ENCODE results near the gene CAPRIN2. TPM values are rescaled to one million over a fixed set of nuclear protein-coding genes. Genes with fewer than 3 reads are reported as not detected.

Gene CAPRIN2
- total and polyA plus RNA-seq, 2 experiments from 2014 or later: 36.5 to 41.3 TPM

- TF ChIP-seq ZNF462 (CRISPR knock-in tag; IDR thresholded peaks at IDR 0.05) (no peak), STAT1 (IDR thresholded peaks at IDR 0.05; ENCODE audit: unreplicated experiment) (no peak)
Observed at GRCh38 chr12:30757316-30757715, 2.6 kb upstream of the CAPRIN2 start (continued).

GRCh38 chr12:30756074-30756473 is 1.3 kb upstream of the CAPRIN2 start:
- H3K4me1 Mint-ChIP-seq: peaks cover 28% of the 10 kb centered on the region
- peaks cover 5% of the 10 kb centered on the region; the same call in 1 of the 3 replicates for H3K9me3 Mint-ChIP-seq
- Histone ChIP-seq H3K79me2 (replicated peaks; ENCODE audit: insufficient read depth) (peaks cover 30% of the 10 kb centered on the region), H3K27ac (ENCODE audit: low read depth) (peak overlapping the region; percentile 70; the same call in 1 of the 2 replicates), H3K9me2 (ENCODE audit: insufficient read depth) (no peaks in the 10 kb centered on the region), H2AFZ (no peak overlapping the region), H3K27me3 (ENCODE audit: insufficient read depth) (no peaks in the 10 kb centered on the region), H3K4me3 (peak overlapping the region; percentile 78), H3F3A (replicated peaks; ENCODE audit: low read depth) (peaks cover 3% of the 10 kb centered on the region; the same call in 1 of the 2 replicates), H4K20me1 (replicated peaks; ENCODE audit: insufficient read depth) (peaks cover 14% of the 10 kb centered on the region; the same call in 1 of the 2 replicates), H3K36me3 (ENCODE audit: insufficient read depth) (no peaks in the 10 kb centered on the region), H3K4me1 (ENCODE audit: insufficient read depth) (peaks cover 28% of the 10 kb centered on the region), H3K4me2 (peak overlapping the region; percentile 72)
- ATAC-seq: no peak
- H3K27me3 Mint-ChIP-seq (ENCODE audit: insufficient read depth, low read depth, poor library complexity): peaks cover 4% of the 10 kb centered on the region
- no peak overlapping the region for H3K27ac Mint-ChIP-seq
- H3K4me3 Mint-ChIP-seq: peak overlapping the region; percentile 96
- peaks cover 6% of the 10 kb centered on the region; the same call in 2 of the 3 replicates for H3K36me3 Mint-ChIP-seq (ENCODE audit: low read depth)
- TF ChIP-seq STAT1 (IDR thresholded peaks at IDR 0.05; ENCODE audit: unreplicated experiment): no peak
- no peak for TF ChIP-seq EZH2 (IDR thresholded peaks at IDR 0.05; ENCODE audit: low read depth, unreplicated experiment)
- TF ChIP-seq CREB1 (CRISPR knock-in tag; IDR thresholded peaks at IDR 0.05; ENCODE audit: low read depth): no peak
- TF ChIP-seq REST (IDR thresholded peaks at IDR 0.05; ENCODE audit: unreplicated experiment): no peak
- TF ChIP-seq EZH2phosphoT487 (IDR thresholded peaks at IDR 0.05; ENCODE audit: unreplicated experiment): no peak
- TF ChIP-seq ETS1 (IDR thresholded peaks at IDR 0.05): no peak
- no peak for TF ChIP-seq JUNB (IDR thresholded peaks at IDR 0.05; ENCODE audit: unreplicated experiment)
- TF ChIP-seq ZNF114 (CRISPR knock-in tag; IDR thresholded peaks at IDR 0.05): no peak
- no peak for TF ChIP-seq POLR2AphosphoS5 (IDR thresholded peaks at IDR 0.05; ENCODE audit: low read depth)
- TF ChIP-seq NANOG (IDR thresholded peaks at IDR 0.05; ENCODE audit: borderline replicate concordance): no peak
- TF ChIP-seq ZNF331 (CRISPR knock-in tag; IDR thresholded peaks at IDR 0.05; ENCODE audit: low read depth): no peak
- DNase-seq (ENCODE audit: low spot score): no peak
